A549 (cell line): ENCODE measurements around the gene ARMCX4.

ENCODE experiments used
- CEBPB ChIP-seq, 2 experiments: fragments of >200 bp in 1 of 2; sonication (Bioruptor Twin) in 1 of 2; formaldehyde crosslinking in 1 of 2; IDR thresholded peaks; 2 replicates each; pipeline ENCODE4 v1.6.1; 2012 to 2016
- HOXA7 ChIP-seq: fragments of 250-450 bp; sonication (Bioruptor Pico); IDR thresholded peaks from 2 replicates; pipeline ENCODE4 v1.5.0; 2020; ENCODE audit warnings: mild to moderate bottlenecking, moderate library complexity
- PHF8 ChIP-seq: fragments of 200-600 bp; sonication (generic); IDR thresholded peaks from 2 replicates; pipeline ENCODE4 v1.6.1; 2016; ENCODE audit warnings: low read depth, mild to moderate bottlenecking, antibody characterized with exemption, moderate library complexity, borderline replicate concordance
- POLR2AphosphoS2 ChIP-seq: conservative IDR thresholded peaks from 2 replicates; pipeline ENCODE4 v1.6.1; 2012; ENCODE audit warnings: low read length, improper control_type of control experiment, inconsistent platforms
- RAD21 ChIP-seq, 2 experiments: fragments of >200 bp in 1 of 2; sonication (Bioruptor Twin) in 1 of 2; formaldehyde crosslinking in 1 of 2; IDR thresholded peaks in 1 of 2; conservative IDR thresholded peaks in 1 of 2; 2 replicates in 1 of 2; 3 replicates in 1 of 2; pipeline ENCODE4 v1.6.1; 2012 to 2018; ENCODE audit warnings: inconsistent platforms in 1 of 2
- SMC3 ChIP-seq: fragments of >200 bp; sonication (Bioruptor Twin); formaldehyde crosslinking; IDR thresholded peaks from 3 replicates; pipeline ENCODE4 v1.6.1; 2018; ENCODE audit warnings: inconsistent platforms
- TF ChIP-seq, protein P1 (sequence below): fragments of >200 bp; sonication (Bioruptor Twin); formaldehyde crosslinking; IDR thresholded peaks from 3 replicates; pipeline ENCODE4 v1.5.1; 2016
- TF ChIP-seq, protein P2 (sequence below): fragments of 450-650 bp; IDR thresholded peaks from 2 replicates; pipeline ENCODE4 v1.6.1; 2014; ENCODE audit warnings: antibody characterized with exemption
- TF ChIP-seq, protein P3 (sequence below): IDR thresholded peaks from 2 replicates; pipeline ENCODE4 v1.6.1; 2012

DNA sequence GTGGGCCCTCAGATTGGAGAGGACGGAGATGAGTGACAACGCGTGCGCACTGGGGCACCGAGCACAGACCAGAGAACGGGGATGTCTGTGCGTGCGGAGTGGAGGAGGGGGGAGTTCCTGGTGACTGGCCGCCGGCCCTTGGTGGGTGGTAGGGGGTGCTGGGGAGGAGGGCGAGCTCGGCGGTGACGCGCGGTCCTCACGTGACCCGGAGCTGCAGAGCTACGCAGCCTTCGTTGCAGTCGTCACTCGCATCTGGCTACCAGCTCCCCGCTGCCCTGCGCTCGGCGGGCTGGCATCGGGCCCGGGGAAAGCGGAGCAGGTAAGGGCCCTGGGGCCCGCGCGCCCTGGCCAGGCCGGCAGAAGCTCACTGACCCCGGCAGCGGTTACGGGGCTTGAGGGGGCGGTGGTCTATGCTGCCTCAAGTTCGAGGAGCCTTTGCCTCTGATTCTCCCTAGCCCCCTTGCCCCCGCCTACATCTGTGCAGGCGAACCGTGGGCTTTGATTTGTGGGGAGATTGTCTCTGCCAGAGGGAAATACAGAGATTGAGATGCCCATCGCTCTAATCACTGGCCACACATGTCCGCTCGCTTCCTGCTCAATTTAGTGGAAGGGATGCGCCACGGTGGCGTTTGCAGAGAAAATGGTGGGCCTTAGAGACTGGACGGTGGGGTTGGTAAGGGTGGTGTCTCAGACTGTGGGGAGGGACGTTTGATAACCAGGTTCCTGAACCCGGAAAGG lies at the start of gene ARMCX4:
- TF ChIP-seq, protein P1, sequence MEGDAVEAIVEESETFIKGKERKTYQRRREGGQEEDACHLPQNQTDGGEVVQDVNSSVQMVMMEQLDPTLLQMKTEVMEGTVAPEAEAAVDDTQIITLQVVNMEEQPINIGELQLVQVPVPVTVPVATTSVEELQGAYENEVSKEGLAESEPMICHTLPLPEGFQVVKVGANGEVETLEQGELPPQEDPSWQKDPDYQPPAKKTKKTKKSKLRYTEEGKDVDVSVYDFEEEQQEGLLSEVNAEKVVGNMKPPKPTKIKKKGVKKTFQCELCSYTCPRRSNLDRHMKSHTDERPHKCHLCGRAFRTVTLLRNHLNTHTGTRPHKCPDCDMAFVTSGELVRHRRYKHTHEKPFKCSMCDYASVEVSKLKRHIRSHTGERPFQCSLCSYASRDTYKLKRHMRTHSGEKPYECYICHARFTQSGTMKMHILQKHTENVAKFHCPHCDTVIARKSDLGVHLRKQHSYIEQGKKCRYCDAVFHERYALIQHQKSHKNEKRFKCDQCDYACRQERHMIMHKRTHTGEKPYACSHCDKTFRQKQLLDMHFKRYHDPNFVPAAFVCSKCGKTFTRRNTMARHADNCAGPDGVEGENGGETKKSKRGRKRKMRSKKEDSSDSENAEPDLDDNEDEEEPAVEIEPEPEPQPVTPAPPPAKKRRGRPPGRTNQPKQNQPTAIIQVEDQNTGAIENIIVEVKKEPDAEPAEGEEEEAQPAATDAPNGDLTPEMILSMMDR: no peak
- TF ChIP-seq CEBPB (IDR thresholded peaks at IDR 0.05): no peak
- TF ChIP-seq RAD21 (conservative IDR thresholded peaks at IDR 0.05 in 1 of 2, IDR thresholded peaks at IDR 0.05 in 1 of 2): no peak
- TF ChIP-seq, protein P2, sequence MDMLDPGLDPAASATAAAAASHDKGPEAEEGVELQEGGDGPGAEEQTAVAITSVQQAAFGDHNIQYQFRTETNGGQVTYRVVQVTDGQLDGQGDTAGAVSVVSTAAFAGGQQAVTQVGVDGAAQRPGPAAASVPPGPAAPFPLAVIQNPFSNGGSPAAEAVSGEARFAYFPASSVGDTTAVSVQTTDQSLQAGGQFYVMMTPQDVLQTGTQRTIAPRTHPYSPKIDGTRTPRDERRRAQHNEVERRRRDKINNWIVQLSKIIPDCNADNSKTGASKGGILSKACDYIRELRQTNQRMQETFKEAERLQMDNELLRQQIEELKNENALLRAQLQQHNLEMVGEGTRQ: no peak
- no peak for TF ChIP-seq SMC3
- no peak for TF ChIP-seq HOXA7 (CRISPR knock-in tag)
- TF ChIP-seq, protein P3, sequence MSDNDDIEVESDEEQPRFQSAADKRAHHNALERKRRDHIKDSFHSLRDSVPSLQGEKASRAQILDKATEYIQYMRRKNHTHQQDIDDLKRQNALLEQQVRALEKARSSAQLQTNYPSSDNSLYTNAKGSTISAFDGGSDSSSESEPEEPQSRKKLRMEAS: no peak
- TF ChIP-seq POLR2AphosphoS2: no peak
- no peak for TF ChIP-seq PHF8
